Colon (tissue), 2 donors: ENCODE data around the gene PPARG.
"Not testable (repeated sequence)": the region's sequence is repeated elsewhere in the genome, so short reads cannot be mapped to it uniquely, and the experiment has no call there.

Experiments
- FAIRE-seq: peaks from 2 replicates; lab custom pipeline; 2012; peaks lifted over from hg19 to GRCh38; lab: Jason Lieb, UNC
- donor health status: control.
- donor health status: control.

The PPARG gene

DNA sequence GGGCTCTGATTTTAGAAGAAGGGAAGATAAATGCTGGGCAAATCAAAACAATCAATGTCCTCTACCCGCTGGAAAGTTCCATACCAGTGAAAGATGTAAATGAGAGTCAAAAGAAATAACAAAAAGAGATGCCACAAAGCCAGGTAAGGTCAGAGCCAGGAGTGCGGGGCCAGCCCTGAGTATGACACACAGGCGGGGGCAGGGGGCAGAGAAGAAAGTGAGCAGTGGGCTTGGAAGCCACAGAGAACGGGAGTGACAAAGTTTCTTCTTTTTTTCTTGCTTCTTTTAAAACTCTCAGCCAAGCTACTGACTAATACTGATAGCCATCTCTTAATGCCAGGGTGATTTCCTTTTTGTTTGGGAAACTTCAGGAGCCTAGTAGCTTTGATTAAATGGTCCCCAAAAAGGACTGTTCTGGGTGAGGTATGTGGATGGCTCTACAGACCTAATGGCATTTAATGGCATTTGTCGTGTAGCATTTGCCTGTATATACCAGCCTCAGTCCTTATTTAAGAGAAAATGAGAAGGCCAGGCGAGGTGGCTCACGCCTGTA lies 172.3 kb downstream of the PPARG start:
- no peak for FAIRE-seq

DNA sequence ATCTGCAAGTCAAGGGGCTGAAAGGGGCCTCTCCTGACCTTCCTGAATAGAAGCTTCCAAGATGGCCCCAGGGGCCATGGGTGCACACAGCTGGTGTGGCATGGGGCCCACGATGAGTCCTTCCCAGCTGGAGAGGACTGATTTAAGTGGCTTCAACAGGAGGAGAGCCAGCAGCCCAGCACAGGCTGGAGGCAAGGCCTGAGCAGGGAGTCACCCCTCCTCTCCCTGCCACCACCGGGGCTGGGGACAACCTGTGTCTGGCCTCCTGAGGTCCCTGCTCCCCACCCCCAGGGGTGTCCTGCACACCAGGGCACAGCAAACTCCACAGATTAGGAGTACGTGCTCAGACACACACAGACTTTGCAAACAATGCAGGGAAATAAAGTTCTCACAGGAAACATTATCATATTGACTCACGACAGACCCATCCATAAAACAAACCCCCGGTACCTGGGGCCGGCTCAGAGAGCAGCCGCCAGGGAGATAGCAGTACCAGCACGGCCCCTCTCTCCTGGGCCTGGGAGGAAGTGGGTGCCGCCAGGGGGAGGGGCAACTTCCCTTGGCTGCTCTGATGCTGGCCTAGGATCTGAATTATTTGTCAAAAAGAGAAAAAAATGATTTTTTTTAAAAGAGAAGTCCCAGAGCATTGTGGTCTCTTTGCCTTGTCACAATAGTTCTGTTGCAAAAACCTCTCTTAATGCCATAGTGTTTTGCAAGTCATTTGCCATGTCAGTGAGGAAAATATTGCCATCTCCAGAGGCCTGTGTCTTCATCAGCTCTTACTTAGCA lies 173.5 kb downstream of the PPARG start:
- FAIRE-seq: no peak

DNA sequence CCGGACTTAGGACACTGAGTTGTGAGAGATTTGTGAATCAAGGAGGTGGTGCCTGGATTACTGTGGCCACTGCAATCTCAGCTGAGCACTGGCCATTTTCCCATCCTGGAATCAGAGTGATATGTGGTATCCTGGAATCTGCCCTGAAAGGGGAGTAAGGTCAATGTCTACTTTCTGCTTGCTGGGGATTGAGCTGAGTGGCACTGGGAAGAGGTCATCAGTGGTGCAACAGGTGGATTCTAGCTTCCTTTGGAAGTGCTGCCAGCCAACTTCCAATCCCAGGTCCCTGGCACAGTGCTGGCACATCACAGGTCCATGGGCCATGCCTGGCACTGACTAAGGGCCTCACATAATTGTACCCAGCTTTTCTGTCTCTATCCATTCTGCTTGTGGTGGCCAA lies 174.8 kb downstream of the PPARG start:
- no peak for FAIRE-seq

DNA sequence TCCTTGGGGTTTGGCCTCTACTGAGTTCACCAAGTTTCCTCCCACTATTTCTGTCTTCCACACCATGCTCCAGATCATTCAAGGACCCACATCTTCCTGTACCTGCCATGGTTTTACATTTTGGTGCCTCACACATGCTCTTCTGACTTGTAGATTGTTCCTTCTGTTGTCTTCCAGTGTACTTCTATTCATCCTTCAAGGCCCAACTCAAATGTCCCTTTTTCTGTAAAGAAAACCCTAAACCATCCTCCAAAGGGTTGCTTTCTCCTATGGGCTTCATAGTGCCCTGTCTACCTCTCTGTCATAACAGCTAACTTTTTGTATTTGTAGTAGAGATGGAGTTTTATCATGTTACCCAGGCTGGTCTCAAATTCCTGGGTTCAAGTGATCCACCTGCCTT lies 175.3 kb downstream of the PPARG start:
- no peak for FAIRE-seq

GRCh38 chr3:12465151-12465835 lies 176.4 kb downstream of the PPARG start:
- FAIRE-seq: no peak

DNA sequence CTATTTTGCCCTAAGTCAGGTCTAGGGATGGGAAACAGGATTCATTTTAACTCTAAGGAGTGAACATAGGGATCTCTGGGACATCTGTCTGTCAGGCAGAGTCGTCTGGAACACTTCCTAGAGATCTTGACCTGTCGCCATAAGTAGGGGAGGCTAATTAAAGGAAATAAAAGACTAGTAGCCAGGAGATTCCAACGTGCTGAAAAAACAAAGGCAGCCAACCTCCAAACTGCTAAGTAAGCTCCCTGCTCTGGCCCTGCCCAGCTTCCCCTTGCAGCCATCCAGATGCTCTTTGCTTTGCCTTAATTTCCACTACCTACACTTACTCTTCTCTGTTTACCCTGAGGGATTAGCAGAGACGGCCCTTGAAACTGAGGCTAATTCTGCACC lies 177.0 kb downstream of the PPARG start:
- FAIRE-seq: no peak

GRCh38 chr3:12467746-12468145 lies 178.9 kb downstream of the PPARG start:
- FAIRE-seq: no peak

DNA sequence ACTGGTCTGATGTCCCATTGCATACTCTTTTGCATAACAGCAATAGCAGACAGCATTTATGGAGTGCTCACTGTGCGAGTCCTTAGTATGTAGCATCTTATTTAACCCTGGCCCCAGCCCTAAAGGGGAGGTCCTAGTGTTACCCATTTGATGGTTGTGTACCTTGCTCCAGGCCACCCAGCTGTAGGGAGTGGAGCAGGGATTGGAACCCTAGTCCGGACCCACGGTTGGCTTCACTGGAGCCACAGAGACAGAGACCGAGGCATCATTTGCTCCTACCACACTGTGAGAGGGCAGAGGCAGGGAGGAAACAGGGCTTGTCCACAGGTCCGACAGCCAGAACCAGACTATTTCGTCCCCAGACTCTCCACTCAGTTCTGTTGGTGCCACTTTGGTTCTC lies 179.4 kb downstream of the PPARG start:
- FAIRE-seq: no peak

DNA sequence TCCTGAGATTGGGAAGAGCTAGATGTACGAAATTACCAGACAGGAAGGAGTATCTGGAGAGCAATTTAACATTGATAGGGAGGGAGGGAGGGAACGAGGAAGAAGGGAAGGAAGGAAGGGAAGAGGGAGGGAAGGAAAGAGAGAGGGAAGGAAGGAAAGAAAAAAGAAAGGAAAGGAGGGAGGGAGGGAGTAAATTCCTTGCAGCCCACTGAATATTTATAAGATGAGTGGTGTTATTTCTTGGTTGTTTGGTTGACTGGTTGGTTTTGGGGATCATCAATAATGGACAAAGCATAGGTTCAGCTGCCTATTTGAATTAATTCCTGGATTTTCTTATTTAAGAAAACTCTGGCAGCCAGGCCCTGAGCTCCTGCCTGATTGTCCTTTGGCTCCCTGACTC lies 179.9 kb downstream of the PPARG start:
- no peak for FAIRE-seq

- not testable (repeated sequence) for FAIRE-seq
Measured at GRCh38 chr3:12469222-12469621, 180.4 kb downstream of the PPARG start.

DNA sequence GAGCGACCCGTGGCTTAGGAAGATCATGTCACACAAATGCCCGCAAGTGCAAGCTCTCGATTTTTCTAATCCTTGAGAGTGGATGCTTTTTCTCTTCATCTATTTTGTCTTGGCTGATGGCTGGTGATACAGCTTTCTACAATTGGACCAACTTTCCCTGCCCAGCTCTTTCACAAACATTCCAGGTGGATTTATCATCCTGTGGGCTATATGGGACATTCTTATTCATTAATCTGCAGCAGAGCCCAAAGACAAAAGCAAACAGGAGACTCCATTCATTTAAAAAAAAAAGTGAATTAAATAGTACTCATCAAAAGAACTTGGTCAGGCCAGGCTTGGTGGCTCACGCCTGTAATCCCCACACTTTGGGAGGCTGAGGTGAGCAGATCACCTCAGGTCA lies 181.2 kb downstream of the PPARG start:
- FAIRE-seq: no peak

DNA sequence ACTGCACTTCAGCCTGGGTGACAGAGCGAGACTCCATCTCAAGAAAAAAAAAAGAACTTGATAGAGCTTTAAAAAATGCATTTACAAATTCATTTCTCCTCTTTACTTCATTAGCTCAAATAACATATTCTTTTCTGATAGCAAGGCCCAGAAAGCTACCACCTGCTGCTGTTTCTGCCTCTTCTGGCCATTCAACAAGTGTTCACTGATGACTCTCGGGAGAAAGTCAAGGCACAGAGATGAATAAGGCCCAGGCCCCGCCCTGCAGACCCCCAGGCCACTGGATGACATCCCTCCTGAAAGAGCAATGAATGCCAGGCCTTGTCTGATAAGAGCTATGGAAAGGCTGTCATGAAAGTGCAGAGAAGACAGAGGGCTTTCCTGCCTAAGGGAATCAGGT lies 181.8 kb downstream of the PPARG start:
- no peak for FAIRE-seq

DNA sequence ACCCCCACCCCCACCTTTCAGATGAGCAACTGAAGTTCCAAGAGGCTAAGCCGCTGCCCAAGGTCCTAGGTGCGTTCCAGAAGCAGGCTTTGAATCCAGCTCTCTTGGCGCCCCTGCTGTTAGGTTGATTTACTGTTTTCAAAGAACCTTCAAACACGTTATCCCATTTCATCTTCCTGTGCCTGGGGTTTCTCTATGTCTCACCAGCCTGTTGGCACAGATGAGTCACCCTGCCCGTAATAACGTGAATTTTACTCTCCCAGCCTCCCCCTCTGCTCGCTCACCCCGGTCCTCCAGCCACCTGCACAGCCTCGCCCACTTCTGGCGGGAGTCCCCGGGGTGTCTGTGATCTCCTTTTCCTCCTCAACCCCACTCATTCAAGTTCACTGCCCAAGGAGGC lies 182.4 kb downstream of the PPARG start:
- no peak for FAIRE-seq

- FAIRE-seq: no peak
Measured at GRCh38 chr3:12472000-12472610, 183.2 kb downstream of the PPARG start.

GRCh38 chr3:12472796-12473195 lies 183.9 kb downstream of the PPARG start:
- no peak for FAIRE-seq

DNA sequence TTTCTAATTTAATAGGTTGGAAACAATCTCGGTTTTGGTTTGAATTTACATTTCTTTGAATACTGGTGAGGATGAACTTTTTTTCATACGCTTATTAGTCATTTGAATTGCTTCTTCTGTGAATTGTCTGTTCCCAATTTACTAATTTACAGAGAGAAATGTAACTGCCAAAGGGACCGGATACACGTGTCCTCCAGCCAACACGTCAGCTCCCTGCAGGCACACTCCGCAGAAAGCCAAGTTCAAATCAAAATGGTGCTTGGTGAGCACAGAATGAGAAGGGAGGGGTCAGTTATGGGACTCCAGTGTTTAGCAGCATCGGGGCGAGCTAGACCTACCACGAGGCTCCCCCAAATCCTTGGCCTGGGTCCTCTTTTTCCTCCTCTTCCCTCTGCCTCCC lies 184.6 kb downstream of the PPARG start:
- FAIRE-seq: no peak

DNA sequence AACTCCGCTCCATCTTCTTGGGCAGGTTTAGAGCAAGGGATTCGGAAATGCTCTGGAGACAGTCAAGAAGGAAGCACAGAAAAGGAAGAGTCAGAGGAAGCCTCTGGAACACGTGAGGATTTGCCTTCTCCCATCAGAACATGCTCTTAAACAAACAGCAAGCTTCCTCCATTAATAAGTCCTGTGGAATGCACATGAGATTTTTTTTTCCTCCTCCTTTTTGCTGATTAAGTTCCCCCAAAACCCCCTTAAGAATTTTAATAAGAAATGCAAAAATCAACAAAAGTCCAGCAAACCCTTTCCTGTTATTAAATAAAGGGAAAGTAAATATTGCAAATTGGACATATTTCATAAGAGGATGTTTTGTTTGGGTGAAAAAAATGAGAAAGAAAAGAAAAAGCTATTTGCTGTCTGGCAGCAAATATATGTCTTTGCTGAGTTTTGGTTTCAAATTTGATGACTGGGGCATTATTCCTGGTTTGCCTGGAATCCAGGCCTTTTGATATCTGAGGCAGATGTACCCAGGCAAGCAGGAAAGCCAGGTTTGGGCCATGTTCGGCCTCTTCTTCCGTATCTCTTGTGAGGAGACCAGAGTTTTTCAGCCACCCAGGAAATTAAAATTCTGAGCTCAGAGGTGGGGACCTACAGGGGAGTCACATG lies 187.5 kb downstream of the PPARG start:
- FAIRE-seq: no peak

DNA sequence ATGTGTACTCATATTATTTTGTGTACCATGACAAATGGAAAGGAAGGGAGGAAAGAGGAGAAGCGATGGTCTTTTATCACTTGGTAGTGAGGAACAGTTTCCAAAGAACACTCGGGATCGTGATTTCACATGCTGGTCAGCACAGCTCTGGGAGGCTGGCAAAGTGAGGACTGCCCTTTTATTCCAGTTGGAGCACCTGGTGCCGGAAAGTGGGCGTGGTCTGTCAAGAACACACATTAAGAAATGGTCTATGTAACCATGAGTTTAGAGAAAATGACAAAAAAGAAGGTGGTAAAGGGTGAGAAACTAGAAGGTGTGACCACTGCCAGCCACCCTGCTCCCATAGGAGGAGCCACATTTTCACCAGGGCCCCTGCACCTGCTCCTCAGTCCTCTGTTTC lies 188.4 kb downstream of the PPARG start:
- FAIRE-seq: no peak

DNA sequence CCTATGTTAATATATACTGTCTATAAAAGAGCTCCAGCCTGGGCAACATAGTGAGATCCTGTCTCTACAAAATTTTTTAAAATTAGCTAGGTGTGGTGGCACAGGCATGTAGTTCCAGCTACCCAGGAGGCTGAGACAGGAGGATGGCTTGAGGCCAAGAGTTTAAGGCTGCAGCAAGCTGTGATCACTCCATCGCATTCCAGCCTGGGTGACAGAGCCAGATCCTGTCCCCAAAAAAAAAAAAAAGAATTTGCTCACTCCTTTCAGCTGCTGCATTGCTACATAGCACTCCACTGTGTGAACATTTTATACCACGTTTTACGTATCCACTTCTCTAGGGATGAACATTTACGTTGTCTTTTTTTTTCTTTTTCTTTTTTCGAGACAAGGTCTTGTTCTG lies 189.5 kb downstream of the PPARG start:
- no peak for FAIRE-seq

GRCh38 chr3:12479198-12479597 lies 190.3 kb downstream of the PPARG start:
- not testable (repeated sequence) for FAIRE-seq

DNA sequence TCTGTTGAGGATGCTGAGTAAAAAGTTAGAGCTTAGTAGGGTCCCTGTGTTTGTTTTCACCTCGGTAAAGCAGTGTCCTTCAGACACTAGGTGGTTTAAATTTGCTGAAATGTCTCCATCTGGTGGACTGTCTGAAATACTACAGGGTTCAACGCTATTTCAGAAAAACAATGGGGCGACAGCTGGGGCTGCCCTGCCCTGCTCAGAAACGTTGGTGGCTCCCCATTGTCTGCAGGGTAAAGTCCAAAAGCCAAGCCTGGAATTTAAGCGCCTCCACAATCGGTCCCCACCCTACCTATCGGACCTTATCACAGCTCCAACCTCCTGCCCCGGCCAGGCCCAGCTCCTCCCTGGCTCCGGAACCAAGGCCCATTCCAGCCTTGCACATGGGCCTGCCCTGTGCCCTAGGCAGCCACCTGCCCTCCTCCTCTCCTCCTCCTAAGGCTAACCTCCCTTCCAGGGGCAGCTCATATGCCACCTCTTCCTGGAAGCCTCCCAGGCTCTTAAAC lies 191.1 kb downstream of the PPARG start:
- FAIRE-seq: no peak

DNA sequence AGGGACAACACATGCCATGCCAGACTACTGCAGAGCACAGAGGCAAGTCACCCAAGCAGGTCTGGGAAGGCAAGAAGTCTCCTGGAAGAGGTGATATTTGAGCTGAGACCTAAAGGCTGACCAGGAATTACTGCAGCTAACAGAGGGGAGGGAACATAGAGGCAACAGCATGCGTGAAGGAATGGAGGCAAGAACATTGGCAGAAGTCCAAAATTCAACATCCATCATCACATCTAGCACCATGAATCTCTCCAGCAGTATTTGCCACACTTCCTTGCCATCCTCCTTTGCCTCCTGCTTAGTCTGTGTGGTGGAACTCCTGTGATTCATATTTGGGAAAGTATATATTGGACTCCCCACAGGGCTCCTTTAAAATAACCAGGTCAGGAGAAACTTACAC lies 194.5 kb downstream of the PPARG start:
- FAIRE-seq: no peak

DNA sequence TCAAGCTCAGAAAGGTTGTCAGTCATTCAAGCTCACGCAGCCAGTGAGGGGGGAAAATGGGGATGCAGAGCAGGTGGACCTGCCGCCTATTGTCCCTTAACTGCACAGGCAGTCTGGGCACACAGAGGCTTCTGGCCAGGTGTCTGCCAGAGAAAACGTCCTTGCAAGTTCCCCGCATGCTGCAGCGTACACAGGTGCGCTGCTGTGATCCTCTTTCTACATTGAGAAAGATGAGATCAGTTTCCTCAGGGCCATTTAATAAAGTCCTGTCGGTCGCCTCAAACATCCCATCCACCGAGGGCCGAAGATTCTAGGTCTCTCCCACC lies 195.0 kb downstream of the PPARG start:
- FAIRE-seq: no peak
